HCT116 (cell line): ENCODE data around the gene HSPA12B. TPM values are rescaled to one million over a fixed set of nuclear protein-coding genes. Genes with fewer than 3 reads are reported as not detected.

ENCODE experiments used
- ATAC-seq: fragments of 200-7000 bp; cut with Tn5 transposase; 2 replicates; pipeline ENCODE4 v1.9.1; 2020; ENCODE audit warnings: mild to moderate bottlenecking, moderate library complexity
- BruUV-seq: library from RNA; stranded (reverse); fragments of 400-500 nt; replicated peaks from 2 replicates; lab custom pipeline; 2021; lab: Mats Ljungman, UMichigan
- CTCF ChIA-PET: fragments of 300-600 bp; sonication (Branson Sonifier 250); formaldehyde crosslinking; loops from one replicate; lab custom pipeline; 2021; ENCODE audit warnings: antibody characterized with exemption; lab: Charles Lee
- POLR2A ChIA-PET: fragments of 300-600, 350-600 bp; sonication (Branson Sonifier 250); formaldehyde crosslinking; loops from one replicate; lab custom pipeline; 2021; ENCODE audit warnings: antibody characterized with exemption; lab: Charles Lee
- RAD21 ChIA-PET, 2 experiments: fragments of 300-600 bp; sonication (Branson Sonifier 250); formaldehyde crosslinking; loops; one replicate each; lab custom pipeline; 2023; ENCODE audit warnings: low total read pairs in 2 of 2; ENCODE audit not compliant: uncharacterized antibody in 2 of 2, unreplicated experiment in 2 of 2, low non-redundant PET in 1 of 2; lab: Charles Lee
- DNase-seq: peaks from one replicate; pipeline ENCODE4 v3.0.0-alpha.2; 2010; ENCODE audit warnings: low read depth, low spot score
- H2AFZ ChIP-seq: fragments of 200-600 bp; shearing (Covaris generic), sonication (generic); 2 replicates; pipeline ENCODE4 v1.6.1; 2017; ENCODE audit warnings: low read depth, mixed run types, mixed read lengths, antibody characterized with exemption, low read length; ENCODE audit not compliant: poor library complexity, severe bottlenecking
- H3K27ac ChIP-seq: 2 replicates; pipeline ENCODE4 v1.5.1; 2012; ENCODE audit warnings: low read depth, low read length
- H3K27me3 ChIP-seq: fragments of 200-600 bp; sonication (generic); 2 replicates; pipeline ENCODE4 v1.6.1; 2016; ENCODE audit warnings: mixed run types, low read length, mixed read lengths; ENCODE audit not compliant: insufficient read depth
- H3K36me3 ChIP-seq, 2 experiments: fragments of 200-500 bp in 1 of 2; fragments of 200-600 bp in 1 of 2; sonication (Bioruptor generic) in 1 of 2; sonication (generic) in 1 of 2; 2 replicates each; pipeline versions ENCODE4 v1.5.1 to v1.6.1; 2014 to 2016; ENCODE audit warnings: low read length in 2 of 2, inconsistent platforms in 1 of 2, mixed read lengths in 1 of 2, mixed run types in 1 of 2; ENCODE audit not compliant: insufficient read depth in 2 of 2, control insufficient read depth in 1 of 2
- H3K4me1 ChIP-seq, 2 experiments: fragments of 200-600 bp in 1 of 2; sonication (generic) in 1 of 2; 2 replicates each; pipeline versions ENCODE4 v1.5.1 to v1.6.1; 2012 to 2017; ENCODE audit warnings: low read length in 2 of 2, inconsistent platforms in 1 of 2, mild to moderate bottlenecking in 1 of 2, mixed read lengths in 1 of 2, mixed run types in 1 of 2, moderate library complexity in 1 of 2; ENCODE audit not compliant: insufficient read depth in 2 of 2, control insufficient read depth in 1 of 2
- H3K4me2 ChIP-seq: fragments of 200-600 bp; sonication (generic); 2 replicates; pipeline ENCODE4 v1.6.1; 2017; ENCODE audit warnings: mixed run types, low read length, mixed read lengths
- H3K4me3 ChIP-seq, 2 experiments: fragments of 200-600 bp in 1 of 2; sonication (generic) in 1 of 2; replicated peaks in 1 of 2; 2 replicates each; pipeline ENCODE4 v1.5.1; 2011 to 2016; ENCODE audit warnings: low read length in 2 of 2, control low read depth in 1 of 2, low read depth in 1 of 2, mild to moderate bottlenecking in 1 of 2, mixed read lengths in 1 of 2, mixed run types in 1 of 2
- H3K79me2 ChIP-seq: fragments of 200-600 bp; sonication (generic); 2 replicates; pipeline ENCODE4 v1.6.1; 2017; ENCODE audit warnings: mild to moderate bottlenecking, mixed run types, low read length, moderate library complexity, mixed read lengths; ENCODE audit not compliant: insufficient read depth
- H3K9ac ChIP-seq: fragments of 200-600 bp; sonication (generic); 2 replicates; pipeline ENCODE4 v1.6.1; 2016; ENCODE audit warnings: low read length, mixed read lengths
- H3K9me2 ChIP-seq: fragments of 200-600 bp; sonication (generic), shearing (Covaris generic); 2 replicates; pipeline ENCODE4 v1.6.1; 2017; ENCODE audit warnings: mixed run types, mild to moderate bottlenecking, moderate library complexity; ENCODE audit not compliant: insufficient read depth
- H3K9me3 ChIP-seq, 2 experiments: fragments of 200-500 bp in 1 of 2; fragments of 200-600 bp in 1 of 2; sonication (Bioruptor generic) in 1 of 2; sonication (generic) in 1 of 2; 2 replicates each; pipeline ENCODE4 v1.6.1; 2014 to 2017; ENCODE audit warnings: low read length in 2 of 2, mixed read lengths in 2 of 2, inconsistent platforms in 1 of 2, low read depth in 1 of 2, mild to moderate bottlenecking in 1 of 2, mixed run types in 1 of 2, moderate library complexity in 1 of 2; ENCODE audit not compliant: control insufficient read depth in 1 of 2, insufficient read depth in 1 of 2
- H4K20me1 ChIP-seq: fragments of 200-600 bp; sonication (generic), shearing (Covaris generic); 2 replicates; pipeline ENCODE4 v1.6.1; 2017; ENCODE audit warnings: mixed run types, mild to moderate bottlenecking, moderate library complexity; ENCODE audit not compliant: insufficient read depth
- ATF3 ChIP-seq: IDR thresholded peaks from 2 replicates; pipeline ENCODE4 v1.6.1; 2012
- EZH2phosphoT487 ChIP-seq: fragments of 200-600 bp; IDR thresholded peaks from 2 replicates; pipeline ENCODE4 v1.6.1; 2018; ENCODE audit warnings: antibody characterized with exemption, borderline replicate concordance
- MAX ChIP-seq: IDR thresholded peaks from 2 replicates; pipeline ENCODE4 v1.6.1; 2012
- POLR2A ChIP-seq: IDR thresholded peaks from 2 replicates; pipeline ENCODE4 v1.7.0; 2011; ENCODE audit warnings: borderline replicate concordance; ENCODE audit not compliant: insufficient read depth, insufficient read length; ENCODE audit errors: extremely low read depth
- RAD21 ChIP-seq: IDR thresholded peaks from 2 replicates; pipeline ENCODE4 v1.6.1; 2012; ENCODE audit warnings: low read depth, mild to moderate bottlenecking
- SIN3A ChIP-seq: IDR thresholded peaks from 2 replicates; pipeline ENCODE4 v1.6.1; 2012; ENCODE audit warnings: low read depth
- SP1 ChIP-seq: IDR thresholded peaks from 2 replicates; pipeline ENCODE4 v1.6.1; 2012; ENCODE audit warnings: low read depth
- SRF ChIP-seq: IDR thresholded peaks from 2 replicates; pipeline ENCODE4 v1.6.1; 2012; ENCODE audit warnings: low read depth
- ZBTB33 ChIP-seq: IDR thresholded peaks from 2 replicates; pipeline ENCODE4 v1.6.1; 2011; ENCODE audit warnings: mild to moderate bottlenecking, low read length, moderate library complexity; ENCODE audit not compliant: insufficient replicate concordance; ENCODE audit errors: extremely low read depth
- intact Hi-C: fragments of 100-400 bp; cut with micrococcal nuclease; formaldehyde crosslinking; loops from 2 replicates; pipeline ENCODE4 v1.10.0; 2022
- total RNA-seq: library from RNA; stranded (reverse); gene quantifications from one replicate; pipeline ENCODE4 v1.2.1, GENCODE V29; 2021; ENCODE audit not compliant: unreplicated experiment

Gene HSPA12B
- total RNA-seq, 1 experiment from 2014 or later: not detected

- no peak for DNase-seq
- no peaks in the 10 kb centered on the region for H3K79me2 ChIP-seq
- H3K36me3 ChIP-seq: no peaks in the 10 kb centered on the region
- H3K4me3 ChIP-seq: no peak overlapping the region
- BruUV-seq: no TSS peak
- intact Hi-C loops: no loop called here
- no peak overlapping the region for H3K4me2 ChIP-seq
- no peaks in the 10 kb centered on the region for H3K9me2 ChIP-seq
- peaks cover 3 to 20% of the 10 kb centered on the region in 2 experiments; a peak in 2 of 4 replicates for H3K4me1 ChIP-seq
- no peaks in the 10 kb centered on the region for H3K9me3 ChIP-seq
- RAD21 ChIA-PET: no interaction called here
- H3K27ac ChIP-seq: no peak overlapping the region
- H4K20me1 ChIP-seq: no peaks in the 10 kb centered on the region
- no peak for TF ChIP-seq EZH2phosphoT487
- no peak for TF ChIP-seq MAX
- TF ChIP-seq, all 23 proteins: peak for 0
- ChIA-PET CTCF (interaction anchor here (0.7 to 2.8 kb wide), 2 partner anchors 13 to 1203 kb away, joined by 3 to 9 read pairs; no protein-coding TSS in a partner anchor), POLR2A (no interaction called here)
- peaks cover 14% of the 10 kb centered on the region for H3K27me3 ChIP-seq
- ATAC-seq: no peak
- H3K9ac ChIP-seq: no peak overlapping the region
- no peak overlapping the region for H2AFZ ChIP-seq
Observed at GRCh38 chr20:3724356-3724755, 8.1 kb upstream of the HSPA12B start.

GRCh38 chr20:3727401-3728021 lies 5.0 kb upstream of the HSPA12B start:
- ATAC-seq (peak; percentile 37; the same call in 1 of the 2 replicates), DNase-seq (no peak)
- BruUV-seq: no TSS peak
- intact Hi-C loops: no loop called here
- H3K4me1 ChIP-seq: peaks cover 3 to 20% of the 10 kb centered on the region in 2 experiments; a peak in 2 of 4 replicates
- ChIA-PET CTCF (interaction anchor here (2.2 kb wide), 1 partner anchor 17 kb away, joined by 5 read pairs; no protein-coding TSS in a partner anchor), RAD21 (no interaction called here), POLR2A (interaction anchor here (0.6 kb wide), 2 partner anchors 290 to 464 kb away, joined by 3 read pairs; no protein-coding TSS in a partner anchor)
- H3K27ac ChIP-seq: no peak overlapping the region
- H3K4me3 ChIP-seq: no peak overlapping the region
- H3K36me3 ChIP-seq: no peaks in the 10 kb centered on the region
- no peak overlapping the region for H3K9ac ChIP-seq
- H3K4me2 ChIP-seq: peak overlapping the region; percentile 40
- no peaks in the 10 kb centered on the region for H3K9me2 ChIP-seq
- H3K79me2 ChIP-seq: no peaks in the 10 kb centered on the region
- H2AFZ ChIP-seq: peak overlapping the region; percentile 23
- 0 out of 2 replicates have a peak, but pooled peaks cover 8% of the 10 kb centered on the region for H3K27me3 ChIP-seq
- H3K9me3 ChIP-seq: no peaks in the 10 kb centered on the region
- TF ChIP-seq SP1 (no peak), ZBTB33 (no peak), ATF3 (no peak), SIN3A (no peak), SRF (no peak), POLR2A (no peak), RAD21 (no peak)
- H4K20me1 ChIP-seq: no peaks in the 10 kb centered on the region
